Neuronal stem cell (in vitro differentiated cells): Measurements from ENCODE around the gene CHN2.

ENCODE experiments used
- DNase-seq: peaks from one replicate; pipeline ENCODE4 v3.0.0-alpha.2; 2013; ENCODE audit warnings: low spot score
- H2AFZ ChIP-seq: one replicate; pipeline ENCODE4 v1.6.1; 2013; ENCODE audit warnings: mild to moderate bottlenecking, low read length, inconsistent platforms
- H2AK5ac ChIP-seq: 2 replicates; pipeline ENCODE4 v1.6.1; 2013; ENCODE audit warnings: low read depth, mild to moderate bottlenecking, inconsistent platforms, low read length, moderate library complexity, mixed read lengths
- H2BK120ac ChIP-seq: 2 replicates; pipeline ENCODE4 v1.6.1; 2013; ENCODE audit warnings: low read depth, mild to moderate bottlenecking, inconsistent platforms, low read length, moderate library complexity, mixed read lengths
- H2BK12ac ChIP-seq: one replicate; pipeline ENCODE4 v1.6.1; 2013; ENCODE audit warnings: low read length, inconsistent platforms
- H2BK15ac ChIP-seq: 2 replicates; pipeline ENCODE4 v1.6.1; 2013; ENCODE audit warnings: mild to moderate bottlenecking, low read length, inconsistent platforms, mixed read lengths
- H2BK5ac ChIP-seq: one replicate; pipeline ENCODE4 v1.6.1; 2013; ENCODE audit warnings: inconsistent platforms, mild to moderate bottlenecking, low read length, moderate library complexity
- H3K14ac ChIP-seq: one replicate; pipeline ENCODE4 v1.6.1; 2013; ENCODE audit warnings: low read length, inconsistent platforms
- H3K18ac ChIP-seq: 2 replicates; pipeline ENCODE4 v1.6.1; 2013; ENCODE audit warnings: low read length, inconsistent platforms
- H3K23ac ChIP-seq: 2 replicates; pipeline ENCODE4 v1.6.1; 2013; ENCODE audit warnings: low read depth, mild to moderate bottlenecking, mixed read lengths, low read length, inconsistent platforms; ENCODE audit not compliant: poor library complexity
- H3K27ac ChIP-seq: replicated peaks from 3 replicates; pipeline ENCODE4 v1.5.1; 2013; ENCODE audit warnings: low read length, inconsistent platforms
- H3K27me3 ChIP-seq, 3 experiments: 2 replicates each; pipeline ENCODE4 v1.6.1; 2013; ENCODE audit warnings: low read length in 3 of 3, mild to moderate bottlenecking in 2 of 3, inconsistent platforms in 1 of 3, low read depth in 1 of 3, mixed read lengths in 1 of 3, moderate library complexity in 1 of 3; ENCODE audit not compliant: control insufficient read depth in 3 of 3, insufficient read depth in 3 of 3
- H3K36me3 ChIP-seq, 2 donors: replicated peaks in 1 of 2; 2 replicates each; pipeline ENCODE4 v1.6.1; 2013; ENCODE audit warnings: low read length in 2 of 2; ENCODE audit not compliant: control insufficient read depth in 2 of 2, insufficient read depth in 2 of 2
- H3K4ac ChIP-seq: 2 replicates; pipeline ENCODE4 v1.6.1; 2013; ENCODE audit warnings: inconsistent platforms, mild to moderate bottlenecking, low read length, moderate library complexity
- H3K4me1 ChIP-seq, 2 donors: 1 replicate in 1 of 2; 2 replicates in 1 of 2; pipeline ENCODE4 v1.6.1; 2013; ENCODE audit warnings: low read length in 2 of 2, low read depth in 1 of 2; ENCODE audit not compliant: control insufficient read depth in 2 of 2, insufficient read depth in 1 of 2
- H3K4me2 ChIP-seq: one replicate; pipeline ENCODE4 v1.6.1; 2013; ENCODE audit warnings: mild to moderate bottlenecking, low read length, inconsistent platforms; ENCODE audit not compliant: insufficient read depth, poor library complexity, severe bottlenecking
- H3K4me3 ChIP-seq, 2 donors: 2 replicates each; pipeline ENCODE4 v1.5.1; 2013; ENCODE audit warnings: low read length in 2 of 2, mild to moderate bottlenecking in 2 of 2, inconsistent platforms in 1 of 2, moderate library complexity in 1 of 2
- H3K79me1 ChIP-seq: one replicate; pipeline ENCODE4 v1.6.1; 2013; ENCODE audit warnings: low read depth, mild to moderate bottlenecking, inconsistent platforms, low read length, moderate library complexity
- H3K9ac ChIP-seq: one replicate; pipeline ENCODE4 v1.6.1; 2013; ENCODE audit warnings: mild to moderate bottlenecking, low read depth, low read length, inconsistent platforms; ENCODE audit not compliant: poor library complexity
- H3K9me3 ChIP-seq, 2 donors: replicated peaks in 1 of 2; 2 replicates each; pipeline versions ENCODE3 to v1.6.1; 2013; ENCODE audit warnings: low read length in 2 of 2, mild to moderate bottlenecking in 2 of 2, inconsistent platforms in 1 of 2, low read depth in 1 of 2, mixed read lengths in 1 of 2, moderate library complexity in 1 of 2; ENCODE audit not compliant: control insufficient read depth in 2 of 2, insufficient read depth in 1 of 2
- H4K8ac ChIP-seq: one replicate; pipeline ENCODE4 v1.6.1; 2013; ENCODE audit warnings: low read depth, mild to moderate bottlenecking, inconsistent platforms, low read length, moderate library complexity
- H4K91ac ChIP-seq: one replicate; pipeline ENCODE4 v1.6.1; 2013; ENCODE audit warnings: low read length, low read depth, mild to moderate bottlenecking, inconsistent platforms; ENCODE audit not compliant: poor library complexity
- WGBS, 2 donors: extraction: QIAGEN DNeasy Blood & Tissue Kit; methylation state at CpG; one replicate each; pipeline ENCODE4 v1.1.7; 2013; ENCODE audit warnings: missing lambda C conversion rate in 2 of 2, mixed read lengths in 1 of 2; ENCODE audit not compliant: insufficient read length in 2 of 2, insufficient replicate concordance in 1 of 2; ENCODE audit errors: extremely low coverage in 2 of 2; 5-methylcytosine and 5-hydroxymethylcytosine counted together

Gene CHN2

DNA sequence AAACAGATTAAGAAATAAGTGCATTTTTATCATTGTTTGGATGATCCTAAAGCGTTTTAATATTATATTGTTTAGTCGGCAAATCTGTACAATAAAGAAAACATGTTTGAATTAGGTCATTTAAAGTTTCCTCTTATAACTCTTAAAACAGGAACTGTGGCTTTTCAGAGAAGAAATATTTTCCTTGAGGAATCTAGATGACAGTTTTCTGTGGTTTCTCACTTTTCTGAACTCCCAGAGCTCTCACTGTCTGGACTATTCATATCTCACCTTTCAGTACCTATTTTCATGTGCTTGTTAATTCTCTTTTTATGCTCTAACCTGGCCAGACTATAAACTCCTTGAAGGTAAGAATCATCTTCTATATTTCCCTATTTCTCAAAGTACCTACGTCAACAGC, 135.1 kb downstream of the CHN2 start:
- H3K4me3 ChIP-seq: no peak overlapping the region
- no peak overlapping the region for H2AK5ac ChIP-seq
- H3K79me1 ChIP-seq: no peaks in the 10 kb centered on the region
- no peaks in the 10 kb centered on the region for H3K36me3 ChIP-seq
- H3K4me1 ChIP-seq: peaks cover 0 to 1% of the 10 kb centered on the region in 2 donors
- H4K91ac ChIP-seq: no peak overlapping the region
- no peak for DNase-seq
- H3K9me3 ChIP-seq: no peaks in the 10 kb centered on the region
- no peak overlapping the region for H3K18ac ChIP-seq
- no peak overlapping the region for H3K4ac ChIP-seq
- no peak overlapping the region for H2BK120ac ChIP-seq
- no peak overlapping the region for H3K23ac ChIP-seq
- no peak overlapping the region for H2BK12ac ChIP-seq
- H4K8ac ChIP-seq: no peak overlapping the region
- no peaks in the 10 kb centered on the region for H3K27me3 ChIP-seq
- no peak overlapping the region for H3K14ac ChIP-seq
- H2BK15ac ChIP-seq: no peak overlapping the region
- no peak overlapping the region for H2AFZ ChIP-seq
- H2BK5ac ChIP-seq: no peak overlapping the region
- H3K27ac ChIP-seq: no peak overlapping the region
- H3K4me2 ChIP-seq: no peak overlapping the region
- no peak overlapping the region for H3K9ac ChIP-seq
- WGBS, 2 donors: no CpG with 5 or more reads among the region's 3 CpGs

DNA sequence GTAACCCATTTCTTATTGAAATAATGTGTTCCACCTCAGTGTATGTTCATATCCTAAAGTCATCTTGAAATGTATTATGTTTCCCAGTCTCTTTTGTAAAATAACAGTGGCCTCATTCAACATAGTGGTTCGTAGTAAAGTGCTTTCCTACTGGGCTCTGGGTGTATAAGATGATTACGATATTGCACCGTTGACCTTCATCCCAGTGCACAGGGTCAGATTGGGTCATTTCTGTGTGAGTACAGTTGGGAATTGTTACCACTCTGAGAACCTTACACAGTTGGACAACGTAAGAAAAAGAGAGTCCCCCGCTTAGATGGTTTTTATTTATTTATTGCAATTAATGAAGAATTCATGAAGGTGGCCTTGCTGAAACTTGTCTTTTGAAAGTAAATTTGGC, 135.6 kb downstream of the CHN2 start:
- H3K4ac ChIP-seq: no peak overlapping the region
- no peak overlapping the region for H3K18ac ChIP-seq
- peaks cover 0 to 1% of the 10 kb centered on the region in 2 donors for H3K4me1 ChIP-seq
- no peak overlapping the region for H2BK120ac ChIP-seq
- H3K36me3 ChIP-seq: no peaks in the 10 kb centered on the region
- H2AK5ac ChIP-seq: no peak overlapping the region
- WGBS, 2 donors: no CpG with 5 or more reads among the region's 5 CpGs
- no peak overlapping the region for H2BK12ac ChIP-seq
- no peak overlapping the region for H3K27ac ChIP-seq
- H2BK5ac ChIP-seq: no peak overlapping the region
- H3K79me1 ChIP-seq: no peaks in the 10 kb centered on the region
- H4K8ac ChIP-seq: no peak overlapping the region
- no peak overlapping the region for H4K91ac ChIP-seq
- no peak for DNase-seq
- no peak overlapping the region for H3K23ac ChIP-seq
- no peaks in the 10 kb centered on the region for H3K9me3 ChIP-seq
- H3K4me2 ChIP-seq: no peak overlapping the region
- no peaks in the 10 kb centered on the region for H3K27me3 ChIP-seq
- H3K14ac ChIP-seq: no peak overlapping the region
- no peak overlapping the region for H3K4me3 ChIP-seq
- H2BK15ac ChIP-seq: no peak overlapping the region
- H2AFZ ChIP-seq: no peak overlapping the region
- H3K9ac ChIP-seq: no peak overlapping the region

DNA sequence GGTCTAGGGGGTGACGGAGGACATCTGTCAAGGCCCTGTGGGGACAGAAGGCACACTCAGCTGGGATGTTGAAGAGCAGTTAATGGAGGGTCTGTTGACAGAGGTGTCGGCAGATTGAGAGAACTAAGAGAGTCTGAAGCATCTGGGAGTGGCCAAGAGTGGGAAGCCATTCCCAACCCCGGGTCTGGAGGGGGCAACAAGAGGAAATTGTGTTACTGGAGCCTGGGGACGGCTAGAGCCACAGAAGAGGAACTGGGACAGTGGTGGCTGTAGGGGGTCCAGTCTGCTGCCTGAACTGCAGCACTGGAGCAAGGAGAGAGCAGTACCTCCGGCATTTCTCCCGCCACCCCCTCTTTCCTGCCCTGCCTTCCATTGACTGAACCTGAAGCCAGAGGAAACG, 136.6 kb downstream of the CHN2 start:
- H2AK5ac ChIP-seq: no peak overlapping the region
- H4K91ac ChIP-seq: no peak overlapping the region
- no peak overlapping the region for H3K4me3 ChIP-seq
- H4K8ac ChIP-seq: no peak overlapping the region
- H2AFZ ChIP-seq: no peak overlapping the region
- no peak overlapping the region for H3K23ac ChIP-seq
- no peak overlapping the region for H3K4ac ChIP-seq
- WGBS, 2 donors: no CpG with 5 or more reads among the region's 7 CpGs
- H2BK12ac ChIP-seq: no peak overlapping the region
- no peak overlapping the region for H3K14ac ChIP-seq
- H3K36me3 ChIP-seq: no peaks in the 10 kb centered on the region
- H2BK15ac ChIP-seq: no peak overlapping the region
- no peak overlapping the region for H3K18ac ChIP-seq
- H2BK5ac ChIP-seq: no peak overlapping the region
- H3K9ac ChIP-seq: no peak overlapping the region
- H3K9me3 ChIP-seq: no peaks in the 10 kb centered on the region
- no peak overlapping the region for H3K27ac ChIP-seq
- H3K4me2 ChIP-seq: no peak overlapping the region
- no peaks in the 10 kb centered on the region for H3K27me3 ChIP-seq
- no peaks in the 10 kb centered on the region for H3K79me1 ChIP-seq
- DNase-seq: no peak
- H2BK120ac ChIP-seq: no peak overlapping the region
- H3K4me1 ChIP-seq: peaks cover 0 to 1% of the 10 kb centered on the region in 2 donors

DNA sequence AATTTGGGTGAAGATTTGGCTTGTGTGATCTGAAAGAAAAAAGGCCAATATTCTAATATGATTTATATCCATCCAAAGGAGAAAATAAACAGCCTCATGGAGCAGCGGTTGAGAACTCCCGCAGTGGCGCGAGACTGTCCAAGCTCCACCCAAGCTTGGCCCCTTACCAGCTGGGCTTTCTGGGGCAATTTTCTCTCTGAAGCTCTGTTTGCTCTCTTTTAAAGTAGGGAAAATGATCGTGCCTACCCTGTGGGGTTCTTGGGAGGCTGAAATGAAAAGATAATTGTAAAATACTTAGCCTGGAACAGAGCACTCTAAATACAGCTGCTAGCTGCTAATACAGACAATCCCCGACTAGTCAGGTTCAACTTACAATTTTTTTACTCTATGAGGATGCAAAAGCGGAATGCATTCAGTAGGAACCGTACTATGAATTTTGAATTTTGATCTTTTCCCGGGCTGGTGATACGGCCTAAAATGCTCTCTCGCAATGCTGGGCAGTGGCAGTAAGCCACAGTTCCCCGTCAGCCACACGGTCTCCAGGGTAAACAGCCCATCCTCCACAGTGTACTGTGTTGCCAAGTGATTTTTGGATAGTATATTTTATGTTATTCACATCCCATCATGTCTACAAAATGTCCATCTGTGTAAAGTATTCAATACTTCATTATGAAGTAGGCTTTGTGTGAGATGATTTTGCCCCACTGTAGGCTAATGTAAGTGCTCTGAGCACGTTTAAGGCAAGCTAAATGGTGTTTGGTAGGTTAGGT, 137.7 kb downstream of the CHN2 start:
- no CpG with 5 or more reads among the region's 14 CpGs for WGBS, 2 donors
- H2AK5ac ChIP-seq: no peak overlapping the region

More for the DNA sequence above, 137.7 kb downstream of the CHN2 start:
- Histone ChIP-seq H3K9me3 (no peaks in the 10 kb centered on the region), H3K79me1 (no peaks in the 10 kb centered on the region), H3K4me1 (peaks cover 0 to 1% of the 10 kb centered on the region in 2 donors), H3K9ac (no peak overlapping the region), H3K4me2 (no peak overlapping the region), H3K18ac (no peak overlapping the region), H2BK12ac (no peak overlapping the region), H4K8ac (no peak overlapping the region), H3K14ac (no peak overlapping the region), H2AFZ (no peak overlapping the region), H3K27me3 (no peaks in the 10 kb centered on the region), H3K27ac (no peak overlapping the region), H4K91ac (no peak overlapping the region), H3K36me3 (no peaks in the 10 kb centered on the region), H2BK15ac (no peak overlapping the region), H3K4me3 (no peak overlapping the region), H3K4ac (no peak overlapping the region), H3K23ac (no peak overlapping the region), H2BK5ac (no peak overlapping the region), H2BK120ac (no peak overlapping the region)
- no peak for DNase-seq
